ENCODE data around the gene TRPM6. TPM values are rescaled to one million over a fixed set of nuclear protein-coding genes. Genes with fewer than 3 reads are reported as not detected.
"Not testable (repeated sequence)": the region's sequence is repeated elsewhere in the genome, so short reads cannot be mapped to it uniquely, and the experiment has no call there.

Gene TRPM6
- total and polyA plus RNA-seq, 9 donors, result 0.06 to 0.69 (median 0.25) TPM

DNA sequence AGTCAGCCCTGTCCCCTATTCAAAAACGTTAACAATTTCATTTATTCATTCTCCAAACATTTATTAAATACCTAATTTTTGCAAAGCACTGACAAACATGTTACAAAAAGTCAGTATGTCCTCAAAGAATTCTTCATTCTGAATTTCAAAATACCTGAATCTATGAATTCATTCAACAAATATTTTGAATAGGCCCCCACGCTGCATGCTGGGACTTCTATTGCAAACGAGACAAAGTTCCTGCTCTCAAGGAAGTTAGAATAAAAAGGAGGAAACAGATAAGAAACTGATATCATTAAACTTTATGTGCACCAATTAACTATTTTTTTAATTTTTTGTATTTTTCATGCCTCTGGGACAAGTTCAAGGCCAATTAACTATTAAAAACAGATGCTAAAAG, 26.6 kb downstream of the TRPM6 start:
- TF ChIP-seq, protein P1, sequence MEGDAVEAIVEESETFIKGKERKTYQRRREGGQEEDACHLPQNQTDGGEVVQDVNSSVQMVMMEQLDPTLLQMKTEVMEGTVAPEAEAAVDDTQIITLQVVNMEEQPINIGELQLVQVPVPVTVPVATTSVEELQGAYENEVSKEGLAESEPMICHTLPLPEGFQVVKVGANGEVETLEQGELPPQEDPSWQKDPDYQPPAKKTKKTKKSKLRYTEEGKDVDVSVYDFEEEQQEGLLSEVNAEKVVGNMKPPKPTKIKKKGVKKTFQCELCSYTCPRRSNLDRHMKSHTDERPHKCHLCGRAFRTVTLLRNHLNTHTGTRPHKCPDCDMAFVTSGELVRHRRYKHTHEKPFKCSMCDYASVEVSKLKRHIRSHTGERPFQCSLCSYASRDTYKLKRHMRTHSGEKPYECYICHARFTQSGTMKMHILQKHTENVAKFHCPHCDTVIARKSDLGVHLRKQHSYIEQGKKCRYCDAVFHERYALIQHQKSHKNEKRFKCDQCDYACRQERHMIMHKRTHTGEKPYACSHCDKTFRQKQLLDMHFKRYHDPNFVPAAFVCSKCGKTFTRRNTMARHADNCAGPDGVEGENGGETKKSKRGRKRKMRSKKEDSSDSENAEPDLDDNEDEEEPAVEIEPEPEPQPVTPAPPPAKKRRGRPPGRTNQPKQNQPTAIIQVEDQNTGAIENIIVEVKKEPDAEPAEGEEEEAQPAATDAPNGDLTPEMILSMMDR (IDR thresholded peaks at IDR 0.05), result no peak
- no peak for TF ChIP-seq POLR2A (IDR thresholded peaks at IDR 0.05)
- TF ChIP-seq EP300 (IDR thresholded peaks at IDR 0.05), result no peak
- 28 to 37% (median 36%) methylated on average over 3 of the region's 3 CpGs for WGBS, 3 donors
- no peaks in the 10 kb centered on the region for H3K36me3 ChIP-seq
- H3K27me3 ChIP-seq, result no peaks in the 10 kb centered on the region
- H3K4me1 ChIP-seq (ENCODE audit: insufficient read depth), result no peaks in the 10 kb centered on the region
- H3K9me3 ChIP-seq, result no peaks in the 10 kb centered on the region
- H3K27ac ChIP-seq, result no peak overlapping the region
- intact Hi-C loops (cut with DNase I), result no loop called here
- H3K4me3 ChIP-seq, result no peak overlapping the region
- no peak for DNase-seq

DNA sequence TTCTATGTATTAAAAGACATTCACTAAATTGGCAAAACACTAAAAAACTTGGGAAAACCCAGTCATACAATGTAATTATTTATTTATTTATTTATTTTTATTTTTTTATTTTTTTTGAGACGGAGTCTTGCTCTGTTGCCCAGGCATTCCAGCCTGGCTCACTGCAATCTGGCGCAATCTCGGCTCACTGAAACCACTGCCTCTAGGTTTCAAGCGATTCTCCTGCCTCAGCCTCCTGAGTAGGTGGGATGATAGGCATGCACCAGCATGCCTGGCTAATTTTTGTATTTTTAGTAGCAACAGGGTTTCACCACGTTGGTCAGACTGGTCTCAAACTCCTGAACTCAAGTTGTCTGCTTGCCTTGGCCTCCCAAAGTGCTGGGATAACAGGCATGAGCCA, 27.5 kb downstream of the TRPM6 start:
- WGBS, 3 donors, result 72 to 76% (median 74%) methylated on average over 5 of the region's 5 CpGs
- H3K27me3 ChIP-seq; H3K9me3 ChIP-seq; intact Hi-C loops (cut with DNase I); H3K27ac ChIP-seq; H3K36me3 ChIP-seq; H3K4me1 ChIP-seq (ENCODE audit: insufficient read depth); H3K4me3 ChIP-seq; DNase-seq: not testable (repeated sequence)

DNA sequence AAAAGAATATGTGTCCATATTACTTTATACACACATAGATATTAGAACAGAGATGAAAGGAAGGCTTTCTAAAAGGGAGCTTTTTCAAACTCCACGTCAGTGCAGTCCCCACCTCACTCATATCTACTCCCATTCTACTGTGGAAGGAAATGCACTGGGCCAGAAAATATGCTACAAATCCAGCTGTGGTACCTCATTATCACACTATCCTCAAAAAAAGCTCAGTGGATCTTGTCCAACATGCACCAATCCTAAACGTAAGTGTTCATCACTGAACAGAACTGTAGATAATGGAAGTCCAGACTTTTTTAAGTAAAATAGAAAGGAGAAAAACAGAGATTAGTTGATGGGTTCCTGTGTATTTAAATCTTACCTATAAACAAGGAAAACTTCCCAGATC, 27.9 kb downstream of the TRPM6 start:
- DNase-seq, result no peak
- Histone ChIP-seq H3K4me1 (ENCODE audit: insufficient read depth) (no peaks in the 10 kb centered on the region), H3K9me3 (no peaks in the 10 kb centered on the region), H3K4me3 (no peak overlapping the region), H3K27ac (no peak overlapping the region), H3K36me3 (no peaks in the 10 kb centered on the region), H3K27me3 (no peaks in the 10 kb centered on the region)
- TF ChIP-seq EP300 (IDR thresholded peaks at IDR 0.05), result no peak
- TF ChIP-seq, protein P1 (IDR thresholded peaks at IDR 0.05), result no peak
- TF ChIP-seq POLR2A (IDR thresholded peaks at IDR 0.05), result no peak
- intact Hi-C loops (cut with DNase I), result no loop called here
- 13 to 19% (median 13%) methylated on average over 2 of the region's 2 CpGs for WGBS, 3 donors

DNA sequence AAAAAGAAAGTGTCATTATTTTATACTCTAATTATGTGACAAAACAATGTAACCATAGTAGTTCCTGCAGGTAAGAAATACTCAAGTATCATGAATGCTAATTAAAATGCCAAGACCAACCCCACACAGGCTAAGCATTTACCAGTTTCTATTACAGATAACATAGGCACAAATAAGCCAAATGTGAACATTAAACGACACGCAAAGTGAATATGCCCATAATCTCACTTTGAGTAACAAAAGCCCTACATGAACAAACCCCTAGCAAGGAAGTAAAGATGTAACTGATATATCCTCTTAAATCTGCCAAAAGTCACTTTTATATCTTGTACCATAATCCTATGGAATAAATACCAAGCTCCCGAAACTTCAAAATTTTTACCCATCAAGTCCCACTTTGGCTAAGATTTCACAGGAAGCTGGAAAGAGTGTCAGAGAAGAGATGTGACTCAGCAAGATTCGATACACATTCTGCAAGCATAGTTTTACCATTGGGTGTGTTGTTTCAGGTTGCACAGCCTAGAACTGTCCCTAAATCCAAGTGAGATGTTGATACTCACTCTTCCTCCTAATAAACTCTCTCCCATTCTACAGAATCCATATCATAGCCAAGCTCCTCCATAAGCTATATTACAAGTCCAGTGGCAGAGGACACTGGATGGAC, 28.8 kb downstream of the TRPM6 start:
- H3K4me3 ChIP-seq, result no peak overlapping the region
- no peaks in the 10 kb centered on the region for H3K36me3 ChIP-seq
- no peak overlapping the region for H3K27ac ChIP-seq
- no peaks in the 10 kb centered on the region for H3K9me3 ChIP-seq
- intact Hi-C loops (cut with DNase I), result no loop called here
- TF ChIP-seq EP300 (IDR thresholded peaks at IDR 0.05) (no peak), POLR2A (IDR thresholded peaks at IDR 0.05) (no peak)
- TF ChIP-seq, protein P1 (IDR thresholded peaks at IDR 0.05), result no peak
- no peaks in the 10 kb centered on the region for H3K27me3 ChIP-seq
- no peaks in the 10 kb centered on the region for H3K4me1 ChIP-seq (ENCODE audit: insufficient read depth)
- no peak for DNase-seq
- WGBS, 3 donors, result 84 to 86% (median 85%) methylated on average over 4 of the region's 4 CpGs

DNA sequence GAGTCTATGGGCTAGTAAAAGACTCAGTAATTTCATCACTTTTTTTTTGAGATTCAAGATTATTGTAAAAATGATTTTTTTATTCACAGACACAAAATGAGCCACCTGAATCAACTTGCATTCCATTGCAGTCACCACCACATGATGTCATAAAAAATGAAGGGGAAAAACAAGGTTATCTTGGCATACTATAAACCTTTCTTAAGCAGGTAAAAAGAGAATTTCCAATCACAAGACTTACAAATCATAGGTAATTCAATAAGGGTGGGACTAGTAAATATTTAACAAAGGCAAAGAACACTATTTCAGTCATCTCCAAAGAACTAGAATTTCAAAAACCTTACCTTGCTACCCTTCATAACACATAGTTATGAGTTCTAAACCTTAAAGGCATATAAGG, 30.7 kb downstream of the TRPM6 start:
- intact Hi-C loops (cut with DNase I), result no loop called here
- H3K36me3 ChIP-seq, result no peaks in the 10 kb centered on the region
- H3K4me1 ChIP-seq (ENCODE audit: insufficient read depth), result no peaks in the 10 kb centered on the region
- DNase-seq, result no peak
- TF ChIP-seq POLR2A (IDR thresholded peaks at IDR 0.05) (no peak), EP300 (IDR thresholded peaks at IDR 0.05) (no peak)
- TF ChIP-seq, protein P1 (IDR thresholded peaks at IDR 0.05), result no peak
- H3K27ac ChIP-seq, result no peak overlapping the region
- H3K27me3 ChIP-seq, result no peaks in the 10 kb centered on the region
- H3K9me3 ChIP-seq, result no peaks in the 10 kb centered on the region
- H3K4me3 ChIP-seq, result no peak overlapping the region
